HG02973 (cell line): ENCODE measurements around the gene COL17A1.

ENCODE experiments used
- ATAC-seq: cut with Tn5 transposase; IDR thresholded peaks from one replicate; pipeline ENCODE4 v1.9.1; 2021; ENCODE audit warnings: moderate library complexity; ENCODE audit not compliant: unreplicated experiment

COL17A1 gene

DNA sequence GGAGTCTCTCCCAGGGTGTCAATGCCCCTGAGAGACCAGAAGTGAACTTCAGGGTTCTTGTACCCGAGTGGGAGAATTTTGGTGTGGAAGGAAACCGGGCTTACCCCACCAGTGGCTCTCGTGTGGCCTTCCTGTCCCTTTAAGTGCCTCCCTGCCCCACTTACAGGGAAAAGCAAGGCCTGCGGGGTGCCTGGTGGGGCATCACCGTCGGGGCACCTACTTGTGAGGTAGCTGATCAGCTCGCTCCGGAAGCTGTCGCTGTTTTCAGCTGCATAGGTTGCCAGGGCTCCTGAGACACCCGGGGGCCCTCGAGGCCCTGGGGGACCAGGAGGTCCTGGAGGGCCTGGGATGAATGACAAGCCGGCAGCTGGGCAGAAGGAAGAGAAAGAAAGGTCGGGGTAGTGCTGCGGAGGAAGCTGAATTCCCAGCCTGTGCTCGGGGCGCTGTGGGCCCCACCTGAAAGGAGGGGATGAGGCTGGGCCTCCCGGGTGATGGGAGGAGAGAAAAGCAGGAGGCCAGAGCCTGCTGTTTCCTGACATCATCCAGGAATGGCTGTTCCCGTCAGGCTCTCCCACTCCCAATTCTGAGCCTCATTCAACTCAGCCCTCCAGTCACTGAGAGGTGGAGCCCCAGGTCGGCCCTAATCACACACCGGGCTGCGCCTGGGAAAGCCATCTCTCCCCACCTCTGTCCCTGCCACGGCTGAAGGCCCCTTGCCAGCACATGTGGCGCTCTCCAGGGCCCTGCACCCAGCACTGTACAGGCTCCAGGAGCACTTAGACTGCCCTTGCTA lies 51.1 kb downstream of the COL17A1 start:
- no peak for ATAC-seq

DNA sequence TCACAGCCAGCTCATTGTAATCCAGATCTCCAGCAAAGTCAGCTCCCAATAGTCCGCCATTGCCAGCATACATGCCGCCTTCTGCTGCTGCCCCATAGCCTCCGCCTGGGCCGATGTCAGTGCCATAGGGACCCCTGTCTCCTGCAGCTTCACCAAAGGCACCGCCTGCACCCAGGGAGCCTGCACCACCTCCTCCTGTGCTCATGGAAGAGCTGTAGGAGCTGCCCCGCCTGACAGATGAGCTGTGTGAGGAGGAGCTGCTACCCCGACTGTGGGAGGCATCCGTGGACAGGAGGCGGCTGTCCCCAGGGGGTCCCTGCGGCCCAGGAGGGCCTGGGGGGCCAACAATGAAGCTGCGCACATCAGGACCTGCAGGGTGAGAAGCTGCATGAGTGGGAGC lies 51.7 kb downstream of the COL17A1 start:
- no peak for ATAC-seq

DNA sequence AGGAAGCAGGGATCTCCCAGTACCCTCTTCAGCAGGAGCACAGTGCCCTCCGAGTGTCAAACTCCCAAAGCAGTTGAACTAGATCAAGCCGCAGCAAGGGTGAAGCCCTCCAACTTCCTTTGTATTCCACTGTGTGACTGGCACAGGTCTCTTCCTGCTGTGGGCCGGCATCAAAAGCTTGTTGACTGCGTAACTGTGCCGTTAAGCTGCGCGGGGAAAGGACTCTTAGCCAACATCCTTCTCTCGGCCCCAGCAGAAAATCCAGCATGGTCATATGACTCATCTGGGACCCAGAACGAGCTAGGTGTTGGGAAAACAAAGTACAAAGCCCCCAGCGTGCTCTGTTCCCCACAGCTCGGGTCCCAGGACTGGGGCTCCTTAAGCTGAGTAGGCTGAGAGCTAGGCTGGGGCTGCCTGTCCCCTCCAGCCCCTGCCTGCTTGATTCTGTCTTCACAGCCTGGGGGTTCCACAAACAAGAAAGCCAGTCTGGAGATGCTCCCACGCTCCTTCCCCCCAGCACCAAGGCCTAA lies 52.2 kb downstream of the COL17A1 start:
- no peak for ATAC-seq

DNA sequence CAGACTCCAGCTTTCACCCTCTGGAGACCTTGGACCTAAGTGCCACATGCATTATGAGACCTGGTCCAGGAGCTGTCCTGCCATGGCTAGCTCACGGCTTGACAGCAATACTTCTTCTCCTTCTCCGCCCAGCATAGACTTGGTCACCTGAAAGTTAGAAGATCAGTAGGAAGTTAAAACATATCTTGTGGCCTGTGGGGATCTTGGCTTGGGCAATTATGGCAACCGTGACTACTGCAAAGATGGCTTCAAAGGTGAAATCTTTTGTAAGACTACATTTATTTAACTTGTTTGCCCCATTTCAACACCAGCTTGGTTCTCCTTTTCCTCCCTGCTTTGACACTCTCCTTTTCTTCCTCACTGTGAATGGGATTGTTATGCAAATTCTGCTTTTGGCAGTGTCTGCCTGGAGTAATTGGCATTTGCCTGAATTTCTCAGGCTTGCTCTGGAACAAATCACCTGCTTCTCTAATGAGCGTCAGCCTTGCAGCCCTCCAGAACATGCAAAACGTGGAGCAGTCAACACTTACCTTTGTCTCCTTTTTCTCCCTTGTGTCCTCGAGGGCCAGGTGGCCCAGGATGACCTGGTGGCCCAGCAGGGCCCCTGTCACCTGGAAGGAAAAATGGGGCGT lies 53.4 kb downstream of the COL17A1 start:
- ATAC-seq, result no peak

DNA sequence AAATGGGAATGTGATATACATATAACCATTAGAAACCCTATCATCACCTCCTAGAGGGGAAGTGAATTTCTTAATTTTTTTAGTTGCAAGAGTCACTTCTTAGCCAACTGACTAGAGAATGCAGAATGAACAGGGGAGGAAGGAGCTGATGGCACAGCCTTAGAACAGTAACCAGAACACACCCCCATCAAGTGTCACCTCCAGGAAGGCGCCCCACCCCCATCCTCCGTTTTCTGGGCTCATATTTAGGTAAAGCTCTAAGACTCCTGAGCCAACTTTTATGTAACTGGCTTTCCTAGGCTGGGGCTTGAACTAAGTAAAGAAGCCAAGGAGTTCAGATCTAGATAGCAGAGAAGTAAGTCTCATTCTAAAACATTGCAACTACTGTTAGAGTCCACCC lies 54.0 kb downstream of the COL17A1 start:
- ATAC-seq, result no peak

DNA sequence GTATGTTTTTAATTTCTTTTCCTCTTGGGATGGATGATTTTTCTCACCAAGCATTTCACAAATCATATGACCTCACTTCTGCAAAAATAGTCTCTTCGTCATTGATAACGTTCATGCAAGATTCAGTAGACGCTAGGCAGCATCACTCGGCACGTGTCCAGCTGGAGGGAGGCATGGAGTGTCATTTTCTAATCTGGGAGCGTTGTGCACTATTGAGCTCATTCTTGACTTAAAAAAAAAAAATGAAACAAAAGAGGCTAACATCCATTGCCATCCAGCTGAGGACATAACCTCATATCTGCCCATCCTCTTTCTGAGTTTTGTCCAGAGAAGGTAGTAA lies 56.2 kb downstream of the COL17A1 start:
- no peak for ATAC-seq

DNA sequence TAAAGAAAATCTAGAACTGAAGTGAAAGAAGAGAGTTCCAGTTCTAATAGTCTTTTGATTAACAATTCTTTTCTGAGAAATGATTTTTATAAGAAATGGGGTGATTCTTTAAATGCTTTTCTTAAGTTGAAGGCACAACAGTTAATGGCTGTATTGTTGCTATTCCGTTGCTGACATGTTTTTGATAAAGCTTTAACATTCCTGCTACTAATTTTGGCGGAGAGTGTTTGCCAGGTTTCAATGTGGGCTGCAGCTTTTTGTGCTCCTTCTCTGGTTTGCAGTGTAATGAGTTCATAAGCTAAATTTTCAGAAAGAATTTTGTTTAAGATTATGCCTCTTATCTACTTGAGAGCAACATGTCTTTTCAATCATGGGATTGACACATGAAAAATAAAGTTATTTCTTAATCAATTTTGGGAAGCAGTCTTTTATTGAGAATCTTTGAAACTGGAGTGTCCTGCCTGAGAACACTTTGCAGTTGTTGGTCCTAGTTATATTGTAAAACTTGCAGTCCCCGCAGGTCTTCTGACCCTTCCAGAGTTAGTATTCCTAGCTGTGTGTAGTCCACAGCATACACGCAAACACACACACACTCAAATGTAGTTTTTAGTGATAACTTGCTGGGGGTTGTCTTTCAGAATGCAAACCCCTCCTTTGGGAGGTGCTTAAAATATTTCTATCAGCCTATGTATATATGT lies 56.7 kb downstream of the COL17A1 start:
- ATAC-seq, result no peak

DNA sequence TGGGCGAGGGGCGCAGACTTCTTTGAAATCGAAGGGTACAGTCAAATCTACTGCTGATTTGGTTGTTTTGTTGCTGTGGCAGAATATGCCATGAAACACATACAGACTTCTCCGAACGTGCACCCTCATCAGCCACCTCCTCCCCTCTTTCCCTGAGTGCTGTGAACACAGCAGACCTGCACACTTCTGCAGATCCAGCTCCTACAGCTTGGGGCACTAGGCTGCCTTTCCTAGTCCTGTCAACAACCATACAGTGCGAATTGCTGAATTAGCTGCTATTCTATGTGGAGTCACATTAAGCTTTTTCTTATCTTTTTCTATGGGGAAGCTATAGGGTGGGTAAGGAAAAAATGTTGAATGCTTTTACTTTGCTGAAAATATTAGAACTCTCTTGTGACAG lies 57.5 kb downstream of the COL17A1 start:
- ATAC-seq, result no peak

DNA sequence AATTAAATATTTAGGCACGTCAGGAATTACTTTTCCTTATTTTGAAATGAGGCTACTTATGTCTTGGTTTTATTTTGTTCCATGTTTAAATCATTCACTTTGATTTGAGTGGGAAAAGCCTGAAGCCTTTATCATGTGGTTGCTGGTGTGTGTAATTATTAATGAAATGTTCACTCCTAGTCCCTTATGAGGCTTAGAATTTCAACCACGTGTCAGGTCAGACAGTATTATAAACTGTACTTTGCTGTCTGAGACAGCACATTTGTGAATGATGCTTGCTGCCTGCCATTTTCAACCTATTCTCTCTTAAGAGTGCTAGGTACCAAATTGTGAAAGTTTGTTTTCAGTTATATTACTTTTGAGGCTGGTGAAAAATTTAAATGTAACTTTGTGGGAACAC lies 58.9 kb downstream of the COL17A1 start:
- ATAC-seq, result no peak

DNA sequence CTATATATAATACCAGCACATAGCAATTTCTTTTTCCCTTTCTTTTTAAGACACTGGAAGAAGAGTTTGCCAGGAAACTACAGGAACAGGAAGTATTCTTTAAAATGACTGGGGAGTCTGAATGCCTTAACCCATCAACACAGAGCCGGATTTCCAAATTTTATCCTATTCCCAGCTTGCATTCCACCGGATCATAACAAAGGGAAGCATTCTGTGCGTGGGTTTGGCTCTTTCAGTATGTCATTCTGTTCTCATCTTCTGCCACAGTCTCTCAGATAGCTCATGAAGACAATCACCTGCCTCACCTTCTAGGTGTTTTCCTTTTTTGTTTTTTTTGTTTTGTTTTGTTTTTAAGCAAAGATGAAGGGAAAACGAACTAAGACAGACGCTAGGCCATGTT lies 60.2 kb downstream of the COL17A1 start:
- ATAC-seq, result no peak

DNA sequence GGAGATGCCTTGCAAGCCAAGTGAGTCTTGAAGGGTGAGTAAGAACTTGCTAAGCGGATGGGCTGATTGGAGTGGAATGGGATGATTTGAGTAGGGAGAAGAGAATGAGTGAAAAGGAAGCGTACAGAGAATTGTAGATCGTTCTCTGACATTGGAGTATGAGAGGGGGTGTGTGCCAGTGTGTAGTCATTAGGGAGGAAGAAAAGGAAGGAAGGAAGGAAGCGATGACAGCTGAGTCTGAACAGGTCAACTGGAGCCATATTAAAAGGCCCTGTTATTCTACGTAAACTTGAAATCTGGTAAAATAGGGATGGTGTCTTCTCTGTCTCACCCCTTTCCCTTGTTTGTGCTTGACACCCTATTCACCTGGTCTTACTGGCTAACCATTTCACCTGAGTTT lies 63.7 kb downstream of the COL17A1 start:
- no peak for ATAC-seq

DNA sequence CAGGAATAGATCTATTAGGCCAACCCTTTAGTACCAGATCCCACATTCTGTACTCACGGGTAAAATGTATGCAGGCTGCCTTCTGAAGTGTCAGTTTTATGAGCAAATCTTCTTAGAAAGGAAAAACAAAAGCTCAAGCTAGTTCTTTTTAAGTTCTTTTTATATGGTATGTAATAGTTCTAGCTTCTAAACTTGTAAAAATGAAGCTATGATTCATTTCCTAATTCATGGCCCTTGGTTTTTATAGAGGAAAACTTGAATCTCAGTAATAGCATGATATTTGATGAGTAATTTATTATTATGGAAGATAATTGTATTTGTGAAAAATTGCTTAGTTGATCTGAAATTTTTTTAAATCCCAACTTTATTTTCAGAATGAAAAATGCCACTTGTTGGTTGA lies 64.4 kb downstream of the COL17A1 start:
- ATAC-seq, result no peak

DNA sequence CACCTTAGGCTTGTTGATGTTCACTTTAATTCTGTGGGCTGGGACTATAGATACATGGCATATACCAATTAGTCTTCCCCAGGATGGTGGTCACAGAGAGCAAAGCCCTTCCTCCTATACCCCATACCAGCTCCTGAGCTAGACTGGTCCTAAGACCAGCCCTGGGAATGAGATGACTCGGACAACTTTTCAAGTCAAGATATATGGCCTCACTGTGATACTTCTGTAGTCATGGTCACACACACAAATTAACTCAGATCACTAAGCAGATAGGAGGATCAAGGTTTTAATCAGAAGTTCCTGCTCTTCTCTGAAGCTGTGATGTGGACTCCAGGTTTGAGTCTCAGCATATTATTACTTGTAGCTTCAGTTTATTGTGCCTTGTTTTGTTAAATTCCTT lies 65.7 kb downstream of the COL17A1 start:
- no peak for ATAC-seq

DNA sequence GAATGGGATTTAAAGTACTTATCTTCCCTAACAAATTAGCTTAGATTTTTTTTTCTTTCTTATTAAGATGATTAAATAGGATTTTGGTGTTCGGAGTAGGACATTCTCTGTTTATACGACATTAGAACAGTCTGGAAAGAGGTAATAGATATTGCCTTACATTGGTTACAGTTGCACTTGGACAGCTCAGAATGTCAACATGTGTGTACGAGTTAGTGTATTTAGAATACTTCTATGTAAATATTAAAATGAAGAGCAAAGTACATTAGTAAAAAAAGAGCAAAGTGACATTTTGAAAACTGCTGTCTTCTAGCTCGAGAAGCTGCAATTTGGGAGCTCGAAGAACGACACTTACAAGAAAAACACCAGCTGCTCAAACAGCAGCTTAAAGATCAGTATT lies 67.2 kb downstream of the COL17A1 start:
- ATAC-seq, result no peak

DNA sequence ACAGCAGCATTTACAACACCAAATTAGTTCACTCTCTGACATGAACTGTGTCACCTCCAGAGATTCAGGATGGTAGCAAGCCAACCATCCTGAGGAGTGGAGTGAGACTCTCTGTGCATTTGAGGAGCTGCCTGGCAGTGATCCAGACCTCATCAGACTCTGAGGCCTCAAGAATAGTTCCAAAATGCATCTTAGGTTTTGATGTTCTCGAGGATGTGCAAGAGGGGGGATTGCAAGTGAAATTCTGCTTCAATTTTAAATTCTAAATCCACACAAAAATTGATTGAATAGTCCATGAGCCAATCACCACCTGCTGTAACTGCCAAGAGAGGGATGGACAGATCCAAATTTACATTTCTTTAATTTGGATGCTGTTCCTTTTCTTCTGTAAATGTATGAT lies 69.0 kb downstream of the COL17A1 start:
- ATAC-seq, result no peak

DNA sequence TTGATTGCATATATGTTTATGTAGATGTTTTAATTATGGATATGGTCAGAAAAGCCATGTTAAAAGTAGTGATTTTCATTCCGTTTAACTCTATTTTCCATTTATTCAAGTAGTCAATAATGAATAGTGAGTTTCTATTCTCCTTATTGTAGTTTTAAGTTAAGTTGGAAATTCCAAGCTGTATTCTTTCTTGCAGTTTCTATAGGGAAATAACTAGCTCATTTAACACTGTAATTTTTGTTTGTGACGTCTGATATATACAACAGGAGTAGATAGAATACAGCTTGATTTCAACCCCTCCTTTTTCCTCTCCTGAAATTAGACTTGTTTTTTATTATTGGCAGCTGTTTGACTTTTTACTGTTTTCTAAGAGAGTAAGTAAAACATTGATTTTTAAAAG lies 71.5 kb downstream of the COL17A1 start:
- no peak for ATAC-seq

DNA sequence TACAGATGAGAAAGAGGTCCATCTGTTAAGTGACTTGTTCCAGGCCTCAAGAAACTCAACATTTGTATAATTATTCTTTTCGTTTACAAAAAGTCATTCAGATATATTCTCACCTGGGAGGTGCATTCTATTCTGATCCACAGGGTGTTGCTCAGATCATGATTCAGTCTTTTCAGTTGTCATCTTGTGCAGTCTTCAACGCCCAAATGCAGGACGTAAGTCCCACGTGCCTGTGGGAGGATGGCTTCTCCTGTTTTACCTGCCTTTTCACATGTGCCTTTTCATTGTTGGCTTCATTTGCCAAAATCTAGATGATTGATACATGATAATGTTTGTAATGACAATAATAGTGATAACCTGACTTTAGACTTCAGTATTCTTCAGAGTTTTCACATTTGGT lies 72.2 kb downstream of the COL17A1 start:
- no peak for ATAC-seq

DNA sequence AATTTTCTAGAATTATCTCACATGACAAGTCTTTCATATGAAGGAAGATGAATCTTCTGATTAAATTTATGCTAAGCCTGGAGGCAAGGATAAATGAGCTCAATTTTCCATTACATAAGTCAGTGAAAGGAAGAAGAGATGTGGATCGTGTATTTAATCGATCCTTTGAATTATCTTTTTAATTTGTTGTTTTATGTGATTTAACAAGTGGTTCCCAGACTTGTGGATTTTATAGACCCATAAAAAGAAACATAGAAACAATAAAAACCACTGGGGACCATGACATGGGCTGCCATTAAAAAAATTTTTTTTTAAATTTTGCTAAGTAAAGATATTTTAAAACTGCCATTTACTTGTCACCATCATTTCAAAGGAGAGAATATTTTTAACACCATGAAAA lies 73.8 kb downstream of the COL17A1 start:
- ATAC-seq, result no peak

DNA sequence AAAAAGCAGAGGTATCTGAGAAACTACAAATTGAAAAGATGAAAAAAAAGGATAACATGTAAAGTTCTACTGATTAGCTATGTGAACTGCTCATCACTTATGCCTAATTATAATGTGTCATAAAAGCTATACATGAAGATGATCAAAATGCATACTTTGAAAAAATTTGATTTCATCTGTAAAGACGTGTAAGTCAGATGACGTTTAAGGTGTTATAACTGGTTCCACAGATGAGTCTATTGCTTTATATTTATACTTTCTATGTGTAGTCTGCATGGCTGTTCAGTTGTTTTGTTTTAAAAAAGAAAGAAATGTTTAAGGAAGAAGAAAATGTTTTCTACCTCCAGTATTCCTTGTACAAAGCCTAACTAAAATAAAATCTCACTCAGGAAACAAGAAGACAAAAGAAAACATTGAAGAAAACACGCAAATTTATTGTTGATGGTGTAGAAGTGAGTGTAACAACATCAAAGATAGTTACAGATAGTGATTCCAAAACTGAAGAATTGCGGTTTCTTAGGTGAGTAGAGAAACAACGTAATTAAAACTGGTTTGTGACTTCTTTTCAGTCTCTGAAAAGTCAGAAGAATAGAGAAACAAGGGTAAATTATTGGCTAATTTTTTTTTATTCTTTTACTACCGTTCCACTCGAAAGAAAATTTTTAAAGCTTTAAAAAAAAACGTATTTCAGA lies 80.4 kb downstream of the COL17A1 start:
- ATAC-seq, result no peak

DNA sequence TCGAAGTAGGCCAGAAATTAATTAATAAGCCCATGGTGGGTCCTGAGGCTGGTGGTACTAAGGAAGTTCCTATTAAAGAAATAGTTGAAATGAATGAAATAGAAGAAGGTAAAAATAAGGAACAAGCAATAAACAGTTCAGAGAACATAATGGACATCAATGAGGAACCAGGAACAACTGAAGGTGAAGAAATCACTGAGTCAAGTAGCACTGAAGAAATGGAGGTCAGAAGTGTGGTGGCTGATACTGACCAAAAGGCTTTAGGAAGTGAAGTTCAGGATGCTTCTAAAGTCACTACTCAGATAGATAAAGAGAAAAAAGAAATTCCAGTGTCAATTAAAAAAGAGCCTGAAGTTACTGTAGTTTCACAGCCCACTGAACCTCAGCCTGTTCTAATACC lies 82.8 kb downstream of the COL17A1 start:
- ATAC-seq, result no peak

DNA sequence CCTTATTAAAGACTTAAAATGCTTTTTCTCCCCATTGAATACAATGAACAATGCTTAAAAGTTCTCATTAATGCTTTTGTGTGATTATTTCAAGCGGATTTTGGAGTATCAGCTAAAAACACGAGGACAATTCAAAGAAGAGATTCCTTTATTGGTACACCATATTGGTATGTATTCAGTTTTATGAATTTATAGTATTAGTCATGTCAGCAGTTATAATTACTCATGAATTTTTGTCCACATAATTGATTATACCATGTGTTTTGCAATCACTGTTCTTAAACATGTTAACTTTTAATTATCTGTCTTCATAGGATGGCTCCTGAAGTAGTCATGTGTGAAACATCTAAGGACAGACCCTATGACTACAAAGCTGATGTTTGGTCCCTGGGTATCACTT lies 86.9 kb downstream of the COL17A1 start:
- no peak for ATAC-seq

DNA sequence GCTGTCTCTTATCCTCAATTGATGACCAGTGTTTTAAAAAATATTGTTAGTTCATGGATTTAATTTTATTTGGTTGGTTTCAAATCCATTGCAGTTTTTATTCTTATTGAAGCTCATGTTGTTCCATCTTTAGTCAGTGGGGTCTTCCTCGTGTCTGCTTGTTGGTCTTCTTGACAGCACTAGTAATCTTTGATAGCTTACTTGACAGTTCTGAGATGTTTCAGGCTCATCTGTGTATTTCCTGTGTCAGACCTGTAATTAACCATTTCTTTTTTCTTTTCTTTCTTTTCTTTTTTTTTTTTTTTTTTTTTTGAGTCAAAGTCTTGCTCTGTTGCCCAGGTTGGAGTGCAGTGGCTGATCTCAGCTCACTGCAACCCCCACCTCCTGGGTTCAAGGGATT lies 90.5 kb downstream of the COL17A1 start:
- no peak for ATAC-seq
